WTC11 (cell line): ENCODE measurements around the gene TFF1. TPM values are rescaled to one million over a fixed set of nuclear protein-coding genes. Genes with fewer than 3 reads are reported as not detected.

Experiments
- ATAC-seq: fragments of 200-7000 bp; cut with Tn5 transposase; 2 replicates; pipeline ENCODE4 v1.10.0; 2021; ENCODE audit warnings: mild to moderate bottlenecking, moderate library complexity
- CTCF ChIA-PET: fragments of 300-600 bp; sonication (Branson Sonifier 250); formaldehyde crosslinking; loops from one replicate; lab custom pipeline; 2021; ENCODE audit warnings: antibody characterized with exemption; lab: Charles Lee
- POLR2A ChIA-PET: fragments of 350-600 bp; sonication (Branson Sonifier 250); formaldehyde crosslinking; loops from one replicate; lab custom pipeline; 2021; ENCODE audit warnings: antibody characterized with exemption; lab: Charles Lee
- DNase-seq: peaks from one replicate; pipeline ENCODE4 v3.0.0; 2021; ENCODE audit warnings: low spot score
- H3K27ac Mint-ChIP-seq: 2 replicates; pipeline ENCODE4 v1.8.0; 2021; ENCODE audit warnings: mixed read lengths
- H3K27me3 Mint-ChIP-seq: 2 replicates; pipeline ENCODE4 v1.8.0; 2021; ENCODE audit warnings: low read depth, mild to moderate bottlenecking, moderate library complexity, mixed read lengths
- H3K36me3 Mint-ChIP-seq: 2 replicates; pipeline ENCODE4 v1.8.0; 2021; ENCODE audit warnings: mixed read lengths
- H3K4me1 Mint-ChIP-seq: 2 replicates; pipeline ENCODE4 v1.8.0; 2022; ENCODE audit warnings: mixed read lengths
- H3K4me3 Mint-ChIP-seq: 2 replicates; pipeline ENCODE4 v1.8.0; 2021; ENCODE audit warnings: mild to moderate bottlenecking, moderate library complexity, mixed read lengths
- H3K9me3 Mint-ChIP-seq: 2 replicates; pipeline ENCODE4 v1.8.0; 2021; ENCODE audit warnings: mixed read lengths
- CBFB ChIP-seq: sonication (generic); formaldehyde crosslinking; IDR thresholded peaks from 2 replicates; pipeline ENCODE4 v1.8.1; 2022; ENCODE audit warnings: mild to moderate bottlenecking, low read depth, missing genetic modification reagents
- CREB1 ChIP-seq: sonication (generic); formaldehyde crosslinking; IDR thresholded peaks from 2 replicates; pipeline ENCODE4 v1.8.0; 2023; ENCODE audit warnings: mild to moderate bottlenecking, missing genetic modification reagents
- ELF4 ChIP-seq: sonication (generic); formaldehyde crosslinking; IDR thresholded peaks from 2 replicates; pipeline ENCODE4 v1.8.1; 2022; ENCODE audit warnings: low read depth, mild to moderate bottlenecking, moderate library complexity, missing genetic modification reagents
- FOXJ3 ChIP-seq: sonication (generic); formaldehyde crosslinking; IDR thresholded peaks from 2 replicates; pipeline ENCODE4 v1.9.0; 2021; ENCODE audit warnings: missing genetic modification reagents, mild to moderate bottlenecking, borderline replicate concordance
- HMGA2 ChIP-seq: fragments of 250-450 bp; sonication (Bioruptor Pico); IDR thresholded peaks from 2 replicates; pipeline ENCODE4 v1.4.0; 2021; ENCODE audit warnings: mild to moderate bottlenecking, moderate library complexity
- ZNF396 ChIP-seq: fragments of 250-450 bp; sonication (Bioruptor Pico); IDR thresholded peaks from 2 replicates; pipeline ENCODE4 v1.8.0; 2021; ENCODE audit warnings: mild to moderate bottlenecking, moderate library complexity, borderline replicate concordance
- ZNF416 ChIP-seq: fragments of 250-450 bp; sonication (Bioruptor Pico); IDR thresholded peaks from 2 replicates; pipeline ENCODE4 v1.9.0; 2021; ENCODE audit warnings: mild to moderate bottlenecking, inconsistent platforms
- ZNF423 ChIP-seq: fragments of 250-450 bp; sonication (Bioruptor Pico); IDR thresholded peaks from 2 replicates; pipeline ENCODE4 v2.1.2; 2022; ENCODE audit warnings: mild to moderate bottlenecking, moderate library complexity
- total RNA-seq: library from RNA; stranded (reverse); gene quantifications from 3 replicates; pipeline ENCODE4 v1.2.3, GENCODE V29; 2021
- TF ChIP-seq, protein P1 (sequence below): sonication (generic); formaldehyde crosslinking; IDR thresholded peaks from 2 replicates; pipeline ENCODE4 v1.8.1; 2022; ENCODE audit warnings: mild to moderate bottlenecking, moderate library complexity, missing genetic modification reagents
- TF ChIP-seq, protein P2 (sequence below): sonication (generic); formaldehyde crosslinking; conservative IDR thresholded peaks from 2 replicates; pipeline ENCODE4 v1.8.1; 2023; ENCODE audit warnings: mild to moderate bottlenecking, low read depth, missing genetic modification reagents, moderate library complexity
- TF ChIP-seq, protein P3 (sequence below): sonication (generic); formaldehyde crosslinking; IDR thresholded peaks from 2 replicates; pipeline ENCODE4 v1.8.1; 2022; ENCODE audit warnings: mild to moderate bottlenecking, missing genetic modification reagents, moderate library complexity, borderline replicate concordance
- TF ChIP-seq, protein P4 (sequence below): sonication (generic); formaldehyde crosslinking; IDR thresholded peaks from 2 replicates; pipeline ENCODE4 v1.8.1; 2023; ENCODE audit warnings: mild to moderate bottlenecking, missing genetic modification reagents, moderate library complexity
- TF ChIP-seq, protein P5 (sequence below): sonication (generic); formaldehyde crosslinking; IDR thresholded peaks from 2 replicates; pipeline ENCODE4 v1.8.1; 2023; ENCODE audit warnings: mild to moderate bottlenecking, missing genetic modification reagents, borderline replicate concordance
- TF ChIP-seq, protein P6 (sequence below): sonication (generic); formaldehyde crosslinking; IDR thresholded peaks from 2 replicates; pipeline ENCODE4 v1.8.0; 2023; ENCODE audit warnings: mild to moderate bottlenecking, missing genetic modification reagents
- TF ChIP-seq, protein P7 (sequence below): fragments of 250-450 bp; sonication (Bioruptor Pico); IDR thresholded peaks from 2 replicates; pipeline ENCODE4 v2.1.2; 2022; ENCODE audit warnings: mild to moderate bottlenecking, moderate library complexity

TFF1 gene
- total RNA-seq, 1 experiment from 2014 or later, result 0.81 TPM

DNA sequence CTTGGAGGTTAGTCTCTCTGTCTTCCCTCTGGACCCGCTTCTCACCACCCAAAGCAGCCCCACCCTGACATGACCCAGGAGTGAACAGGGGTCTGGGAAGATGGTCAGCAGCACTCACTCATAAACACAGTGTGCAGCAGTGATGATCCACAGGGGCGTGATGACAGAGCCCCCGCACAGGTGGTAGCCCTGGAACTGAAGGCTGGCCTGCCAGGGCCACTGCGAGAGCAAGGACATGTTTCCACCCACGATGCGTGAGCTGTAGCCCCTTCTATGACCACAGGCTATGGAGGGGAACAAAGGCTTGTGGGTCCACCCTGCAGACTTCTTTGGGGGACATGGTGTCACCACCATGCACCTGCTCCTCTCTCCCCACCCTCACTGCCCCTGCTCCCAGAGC, 16.6 kb upstream of the TFF1 start:
- DNase-seq (no peak), ATAC-seq (no peak)
- POLR2A ChIA-PET, result no interaction called here
- Mint-ChIP-seq H3K4me3 (no peak overlapping the region), H3K9me3 (peaks cover 14% of the 10 kb centered on the region), H3K27me3 (peaks cover 3% of the 10 kb centered on the region; the same call in 1 of the 2 replicates), H3K27ac (no peak overlapping the region), H3K36me3 (peaks cover 5% of the 10 kb centered on the region; the same call in 1 of the 2 replicates), H3K4me1 (peaks cover 13% of the 10 kb centered on the region)
- no peak for TF ChIP-seq ZNF423 (CRISPR knock-in tag)
- TF ChIP-seq, protein P1, sequence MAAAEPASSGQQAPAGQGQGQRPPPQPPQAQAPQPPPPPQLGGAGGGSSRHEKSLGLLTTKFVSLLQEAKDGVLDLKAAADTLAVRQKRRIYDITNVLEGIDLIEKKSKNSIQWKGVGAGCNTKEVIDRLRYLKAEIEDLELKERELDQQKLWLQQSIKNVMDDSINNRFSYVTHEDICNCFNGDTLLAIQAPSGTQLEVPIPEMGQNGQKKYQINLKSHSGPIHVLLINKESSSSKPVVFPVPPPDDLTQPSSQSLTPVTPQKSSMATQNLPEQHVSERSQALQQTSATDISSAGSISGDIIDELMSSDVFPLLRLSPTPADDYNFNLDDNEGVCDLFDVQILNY (CRISPR knock-in tag), result no peak
- TF ChIP-seq, protein P2, sequence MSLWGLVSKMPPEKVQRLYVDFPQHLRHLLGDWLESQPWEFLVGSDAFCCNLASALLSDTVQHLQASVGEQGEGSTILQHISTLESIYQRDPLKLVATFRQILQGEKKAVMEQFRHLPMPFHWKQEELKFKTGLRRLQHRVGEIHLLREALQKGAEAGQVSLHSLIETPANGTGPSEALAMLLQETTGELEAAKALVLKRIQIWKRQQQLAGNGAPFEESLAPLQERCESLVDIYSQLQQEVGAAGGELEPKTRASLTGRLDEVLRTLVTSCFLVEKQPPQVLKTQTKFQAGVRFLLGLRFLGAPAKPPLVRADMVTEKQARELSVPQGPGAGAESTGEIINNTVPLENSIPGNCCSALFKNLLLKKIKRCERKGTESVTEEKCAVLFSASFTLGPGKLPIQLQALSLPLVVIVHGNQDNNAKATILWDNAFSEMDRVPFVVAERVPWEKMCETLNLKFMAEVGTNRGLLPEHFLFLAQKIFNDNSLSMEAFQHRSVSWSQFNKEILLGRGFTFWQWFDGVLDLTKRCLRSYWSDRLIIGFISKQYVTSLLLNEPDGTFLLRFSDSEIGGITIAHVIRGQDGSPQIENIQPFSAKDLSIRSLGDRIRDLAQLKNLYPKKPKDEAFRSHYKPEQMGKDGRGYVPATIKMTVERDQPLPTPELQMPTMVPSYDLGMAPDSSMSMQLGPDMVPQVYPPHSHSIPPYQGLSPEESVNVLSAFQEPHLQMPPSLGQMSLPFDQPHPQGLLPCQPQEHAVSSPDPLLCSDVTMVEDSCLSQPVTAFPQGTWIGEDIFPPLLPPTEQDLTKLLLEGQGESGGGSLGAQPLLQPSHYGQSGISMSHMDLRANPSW (CRISPR knock-in tag), result no peak
- no peak for TF ChIP-seq CREB1 (CRISPR knock-in tag)
- TF ChIP-seq, protein P3, sequence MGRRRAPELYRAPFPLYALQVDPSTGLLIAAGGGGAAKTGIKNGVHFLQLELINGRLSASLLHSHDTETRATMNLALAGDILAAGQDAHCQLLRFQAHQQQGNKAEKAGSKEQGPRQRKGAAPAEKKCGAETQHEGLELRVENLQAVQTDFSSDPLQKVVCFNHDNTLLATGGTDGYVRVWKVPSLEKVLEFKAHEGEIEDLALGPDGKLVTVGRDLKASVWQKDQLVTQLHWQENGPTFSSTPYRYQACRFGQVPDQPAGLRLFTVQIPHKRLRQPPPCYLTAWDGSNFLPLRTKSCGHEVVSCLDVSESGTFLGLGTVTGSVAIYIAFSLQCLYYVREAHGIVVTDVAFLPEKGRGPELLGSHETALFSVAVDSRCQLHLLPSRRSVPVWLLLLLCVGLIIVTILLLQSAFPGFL (CRISPR knock-in tag), result no peak
- no peak for TF ChIP-seq HMGA2 (CRISPR knock-in tag)
- TF ChIP-seq, protein P4, sequence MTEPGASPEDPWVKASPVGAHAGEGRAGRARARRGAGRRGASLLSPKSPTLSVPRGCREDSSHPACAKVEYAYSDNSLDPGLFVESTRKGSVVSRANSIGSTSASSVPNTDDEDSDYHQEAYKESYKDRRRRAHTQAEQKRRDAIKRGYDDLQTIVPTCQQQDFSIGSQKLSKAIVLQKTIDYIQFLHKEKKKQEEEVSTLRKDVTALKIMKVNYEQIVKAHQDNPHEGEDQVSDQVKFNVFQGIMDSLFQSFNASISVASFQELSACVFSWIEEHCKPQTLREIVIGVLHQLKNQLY, result no peak
- TF ChIP-seq ZNF416, result no peak
- TF ChIP-seq, protein P5, sequence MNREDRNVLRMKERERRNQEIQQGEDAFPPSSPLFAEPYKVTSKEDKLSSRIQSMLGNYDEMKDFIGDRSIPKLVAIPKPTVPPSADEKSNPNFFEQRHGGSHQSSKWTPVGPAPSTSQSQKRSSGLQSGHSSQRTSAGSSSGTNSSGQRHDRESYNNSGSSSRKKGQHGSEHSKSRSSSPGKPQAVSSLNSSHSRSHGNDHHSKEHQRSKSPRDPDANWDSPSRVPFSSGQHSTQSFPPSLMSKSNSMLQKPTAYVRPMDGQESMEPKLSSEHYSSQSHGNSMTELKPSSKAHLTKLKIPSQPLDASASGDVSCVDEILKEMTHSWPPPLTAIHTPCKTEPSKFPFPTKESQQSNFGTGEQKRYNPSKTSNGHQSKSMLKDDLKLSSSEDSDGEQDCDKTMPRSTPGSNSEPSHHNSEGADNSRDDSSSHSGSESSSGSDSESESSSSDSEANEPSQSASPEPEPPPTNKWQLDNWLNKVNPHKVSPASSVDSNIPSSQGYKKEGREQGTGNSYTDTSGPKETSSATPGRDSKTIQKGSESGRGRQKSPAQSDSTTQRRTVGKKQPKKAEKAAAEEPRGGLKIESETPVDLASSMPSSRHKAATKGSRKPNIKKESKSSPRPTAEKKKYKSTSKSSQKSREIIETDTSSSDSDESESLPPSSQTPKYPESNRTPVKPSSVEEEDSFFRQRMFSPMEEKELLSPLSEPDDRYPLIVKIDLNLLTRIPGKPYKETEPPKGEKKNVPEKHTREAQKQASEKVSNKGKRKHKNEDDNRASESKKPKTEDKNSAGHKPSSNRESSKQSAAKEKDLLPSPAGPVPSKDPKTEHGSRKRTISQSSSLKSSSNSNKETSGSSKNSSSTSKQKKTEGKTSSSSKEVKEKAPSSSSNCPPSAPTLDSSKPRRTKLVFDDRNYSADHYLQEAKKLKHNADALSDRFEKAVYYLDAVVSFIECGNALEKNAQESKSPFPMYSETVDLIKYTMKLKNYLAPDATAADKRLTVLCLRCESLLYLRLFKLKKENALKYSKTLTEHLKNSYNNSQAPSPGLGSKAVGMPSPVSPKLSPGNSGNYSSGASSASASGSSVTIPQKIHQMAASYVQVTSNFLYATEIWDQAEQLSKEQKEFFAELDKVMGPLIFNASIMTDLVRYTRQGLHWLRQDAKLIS, result no peak
- CTCF ChIA-PET, result interaction anchor here (0.6 to 3.0 kb wide), 2 partner anchors 12 to 45 kb away, joined by 3 to 24 read pairs; no protein-coding TSS in a partner anchor

DNA sequence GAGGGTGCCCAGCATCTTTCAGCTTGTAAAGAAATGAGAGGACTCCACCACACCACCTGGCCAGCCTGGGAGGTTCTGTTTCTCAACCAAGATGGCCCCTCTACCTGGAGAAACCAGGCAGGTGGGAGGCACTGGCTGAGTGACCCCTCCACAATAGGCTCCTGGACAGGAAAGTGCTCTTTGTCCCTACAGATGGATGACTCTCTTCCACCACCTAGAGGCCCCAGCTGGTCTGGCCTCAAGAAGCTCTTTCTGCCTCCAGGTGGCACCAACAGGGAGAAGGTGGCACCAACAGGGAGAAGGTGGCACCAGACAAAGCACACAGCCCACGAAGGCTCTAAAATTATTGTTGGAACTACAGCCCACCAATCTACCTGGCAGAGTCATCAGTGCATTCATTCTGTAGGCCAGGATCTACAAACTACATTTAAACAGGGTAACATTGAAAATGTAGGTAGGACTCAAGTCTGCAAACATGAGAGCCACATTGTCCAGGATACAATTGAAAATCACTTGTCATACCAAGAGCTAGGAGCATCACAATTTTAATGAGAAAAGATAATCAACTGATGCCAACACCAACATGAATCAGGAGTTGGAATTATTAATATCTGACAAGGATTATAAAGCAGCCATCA, 15.1 kb upstream of the TFF1 start:
- no peak overlapping the region for H3K27ac Mint-ChIP-seq
- ATAC-seq, result peak; percentile 94
- H3K4me1 Mint-ChIP-seq, result peaks cover 4% of the 10 kb centered on the region
- DNase-seq, result peak; percentile 55
- peaks cover 5% of the 10 kb centered on the region; the same call in 1 of the 2 replicates for H3K36me3 Mint-ChIP-seq
- H3K27me3 Mint-ChIP-seq, result peaks cover 3% of the 10 kb centered on the region; the same call in 1 of the 2 replicates
- no peak overlapping the region for H3K4me3 Mint-ChIP-seq
- CTCF ChIA-PET, result interaction anchor here (0.6 to 3.0 kb wide), 34 partner anchors 9 to 565 kb away, joined by 3 to 35 read pairs (median 4); no protein-coding TSS in a partner anchor
- peaks cover 14% of the 10 kb centered on the region for H3K9me3 Mint-ChIP-seq
- POLR2A ChIA-PET, result no interaction called here
- TF ChIP-seq, protein P3 (CRISPR knock-in tag), result no peak
- TF ChIP-seq FOXJ3 (CRISPR knock-in tag) (no peak), ZNF396 (CRISPR knock-in tag) (no peak), CBFB (CRISPR knock-in tag) (no peak), ELF4 (CRISPR knock-in tag) (no peak)
- TF ChIP-seq, protein P6, sequence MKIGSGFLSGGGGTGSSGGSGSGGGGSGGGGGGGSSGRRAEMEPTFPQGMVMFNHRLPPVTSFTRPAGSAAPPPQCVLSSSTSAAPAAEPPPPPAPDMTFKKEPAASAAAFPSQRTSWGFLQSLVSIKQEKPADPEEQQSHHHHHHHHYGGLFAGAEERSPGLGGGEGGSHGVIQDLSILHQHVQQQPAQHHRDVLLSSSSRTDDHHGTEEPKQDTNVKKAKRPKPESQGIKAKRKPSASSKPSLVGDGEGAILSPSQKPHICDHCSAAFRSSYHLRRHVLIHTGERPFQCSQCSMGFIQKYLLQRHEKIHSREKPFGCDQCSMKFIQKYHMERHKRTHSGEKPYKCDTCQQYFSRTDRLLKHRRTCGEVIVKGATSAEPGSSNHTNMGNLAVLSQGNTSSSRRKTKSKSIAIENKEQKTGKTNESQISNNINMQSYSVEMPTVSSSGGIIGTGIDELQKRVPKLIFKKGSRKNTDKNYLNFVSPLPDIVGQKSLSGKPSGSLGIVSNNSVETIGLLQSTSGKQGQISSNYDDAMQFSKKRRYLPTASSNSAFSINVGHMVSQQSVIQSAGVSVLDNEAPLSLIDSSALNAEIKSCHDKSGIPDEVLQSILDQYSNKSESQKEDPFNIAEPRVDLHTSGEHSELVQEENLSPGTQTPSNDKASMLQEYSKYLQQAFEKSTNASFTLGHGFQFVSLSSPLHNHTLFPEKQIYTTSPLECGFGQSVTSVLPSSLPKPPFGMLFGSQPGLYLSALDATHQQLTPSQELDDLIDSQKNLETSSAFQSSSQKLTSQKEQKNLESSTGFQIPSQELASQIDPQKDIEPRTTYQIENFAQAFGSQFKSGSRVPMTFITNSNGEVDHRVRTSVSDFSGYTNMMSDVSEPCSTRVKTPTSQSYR, result no peak
- TF ChIP-seq, protein P7, sequence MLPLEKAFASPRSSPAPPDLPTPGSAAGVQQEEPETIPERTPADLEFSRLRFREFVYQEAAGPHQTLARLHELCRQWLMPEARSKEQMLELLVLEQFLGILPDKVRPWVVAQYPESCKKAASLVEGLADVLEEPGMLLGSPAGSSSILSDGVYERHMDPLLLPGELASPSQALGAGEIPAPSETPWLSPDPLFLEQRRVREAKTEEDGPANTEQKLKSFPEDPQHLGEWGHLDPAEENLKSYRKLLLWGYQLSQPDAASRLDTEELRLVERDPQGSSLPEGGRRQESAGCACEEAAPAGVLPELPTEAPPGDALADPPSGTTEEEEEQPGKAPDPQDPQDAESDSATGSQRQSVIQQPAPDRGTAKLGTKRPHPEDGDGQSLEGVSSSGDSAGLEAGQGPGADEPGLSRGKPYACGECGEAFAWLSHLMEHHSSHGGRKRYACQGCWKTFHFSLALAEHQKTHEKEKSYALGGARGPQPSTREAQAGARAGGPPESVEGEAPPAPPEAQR (CRISPR knock-in tag), result 0 out of 2 replicates have a peak, but pooled peaks have one; percentile 27
